Neural cell (in vitro differentiated cells): ENCODE data around the gene TEKT5. TPM values are rescaled to one million over a fixed set of nuclear protein-coding genes. Genes with fewer than 3 reads are reported as not detected.

Experiments used
- H2AFZ ChIP-seq: fragments of 200-600, 300-800 bp; sonication (generic), shearing (Covaris generic); 2 replicates; pipeline ENCODE4 v1.6.0; 2014; ENCODE audit warnings: low read depth, mild to moderate bottlenecking, antibody characterized with exemption, low read length, moderate library complexity
- H3F3A ChIP-seq: fragments of 200-600 bp; shearing (Covaris generic); 2 replicates; pipeline ENCODE4 v1.6.1; 2016; ENCODE audit warnings: mild to moderate bottlenecking, moderate library complexity, mixed read lengths, antibody characterized with exemption, low read length; ENCODE audit not compliant: insufficient read depth, poor library complexity, severe bottlenecking
- H3K27ac ChIP-seq: fragments of 200-600, 300-800 bp; sonication (generic), shearing (Covaris generic); 2 replicates; pipeline ENCODE4 v1.5.1; 2014; ENCODE audit warnings: mild to moderate bottlenecking, low read length, moderate library complexity
- H3K27me3 ChIP-seq: fragments of 300-800, 200-600 bp; sonication (generic), shearing (Covaris generic); 2 replicates; pipeline ENCODE4 v1.6.0; 2014; ENCODE audit warnings: mild to moderate bottlenecking, low read depth, low read length, moderate library complexity; ENCODE audit not compliant: insufficient read depth
- H3K36me3 ChIP-seq: fragments of 300-800, 200-600 bp; sonication (generic), shearing (Covaris generic); 2 replicates; pipeline ENCODE4 v1.5.1; 2014; ENCODE audit warnings: mild to moderate bottlenecking, antibody characterized with exemption, low read length, moderate library complexity; ENCODE audit not compliant: insufficient read depth
- H3K4me2 ChIP-seq: fragments of 300-800, 200-600 bp; sonication (generic), shearing (Covaris generic); 2 replicates; pipeline ENCODE4 v1.6.0; 2014; ENCODE audit warnings: mild to moderate bottlenecking, low read length
- H3K4me3 ChIP-seq: fragments of 300-800, 200-600 bp; sonication (generic), shearing (Covaris generic); 2 replicates; pipeline ENCODE4 v1.5.1; 2014; ENCODE audit warnings: mild to moderate bottlenecking, low read length, moderate library complexity
- H3K79me2 ChIP-seq: fragments of 200-600 bp; shearing (Covaris generic); replicated peaks from 2 replicates; pipeline ENCODE4 v1.6.0; 2014; ENCODE audit warnings: mild to moderate bottlenecking, low read length, moderate library complexity; ENCODE audit not compliant: insufficient read depth
- H3K9ac ChIP-seq: fragments of 300-800, 200-600 bp; sonication (generic), shearing (Covaris generic); 2 replicates; pipeline ENCODE4 v1.6.1; 2016; ENCODE audit warnings: mild to moderate bottlenecking, low read length, mixed read lengths
- H3K9me2 ChIP-seq: fragments of 200-600 bp; shearing (Covaris generic); 2 replicates; pipeline ENCODE4 v1.6.1; 2016; ENCODE audit warnings: mild to moderate bottlenecking, low read length, mixed read lengths; ENCODE audit not compliant: insufficient read depth
- H3K9me3 ChIP-seq: fragments of 200-600, 300-800 bp; sonication (generic), shearing (Covaris generic); 2 replicates; pipeline ENCODE4 v1.6.1; 2016; ENCODE audit warnings: mild to moderate bottlenecking, mixed run types, low read length, moderate library complexity, mixed read lengths
- H4K20me1 ChIP-seq: fragments of 200-600 bp; shearing (Covaris generic); 2 replicates; pipeline ENCODE4 v1.6.1; 2016; ENCODE audit warnings: mild to moderate bottlenecking, mixed run types; ENCODE audit not compliant: insufficient read depth
- CTCF ChIP-seq: fragments of 450-650 bp; IDR thresholded peaks from 2 replicates; pipeline ENCODE4 v1.5.1; 2014; ENCODE audit warnings: antibody characterized with exemption, mild to moderate bottlenecking, moderate library complexity; ENCODE audit not compliant: poor library complexity, severe bottlenecking
- EP300 ChIP-seq: fragments of 450-650 bp; conservative IDR thresholded peaks from 2 replicates; pipeline ENCODE4 v1.6.1; 2014; ENCODE audit warnings: antibody characterized with exemption, mild to moderate bottlenecking, moderate library complexity; ENCODE audit not compliant: poor library complexity, severe bottlenecking
- EZH2 ChIP-seq: fragments of 200-600, 300-800 bp; shearing (Covaris generic), sonication (generic); IDR thresholded peaks from 2 replicates; pipeline ENCODE4 v1.6.1; 2014; ENCODE audit warnings: antibody characterized with exemption, low read length, borderline replicate concordance, mild to moderate bottlenecking; ENCODE audit not compliant: insufficient read depth, poor library complexity, severe bottlenecking
- MXI1 ChIP-seq: fragments of 450-650 bp; conservative IDR thresholded peaks from 2 replicates; pipeline ENCODE4 v1.6.1; 2014; ENCODE audit warnings: antibody characterized with exemption, mild to moderate bottlenecking; ENCODE audit not compliant: poor library complexity, severe bottlenecking
- POLR2AphosphoS5 ChIP-seq: IDR thresholded peaks from 2 replicates; pipeline ENCODE4 v1.6.1; 2012
- RAD21 ChIP-seq: fragments of 450-650 bp; conservative IDR thresholded peaks from 2 replicates; pipeline ENCODE4 v1.6.1; 2014; ENCODE audit warnings: antibody characterized with exemption, mild to moderate bottlenecking, moderate library complexity
- REST ChIP-seq: IDR thresholded peaks from 2 replicates; pipeline ENCODE4 v1.6.1; 2012; ENCODE audit warnings: borderline replicate concordance
- SMC3 ChIP-seq: fragments of 450-650 bp; conservative IDR thresholded peaks from 2 replicates; pipeline ENCODE4 v1.6.1; 2014; ENCODE audit warnings: antibody characterized with exemption, mild to moderate bottlenecking, moderate library complexity; ENCODE audit not compliant: poor library complexity
- TAF1 ChIP-seq: IDR thresholded peaks from 2 replicates; pipeline ENCODE4 v1.6.1; 2012; ENCODE audit warnings: low read depth
- polyA plus RNA-seq: library from polyadenylated mRNA; depleted of rRNA; stranded (reverse); fragments of >200 nt; gene quantifications from 2 replicates; pipeline ENCODE4 v1.2.3, GENCODE V29; 2014

TEKT5 gene
- polyA plus RNA-seq, 1 donor from 2014 or later = not detected

GRCh38 chr16:10738231-10739077, 43.7 kb upstream of the TEKT5 start:
- H2AFZ ChIP-seq = no peak overlapping the region
- H3K9ac ChIP-seq = no peak overlapping the region
- no peaks in the 10 kb centered on the region for H4K20me1 ChIP-seq
- no peaks in the 10 kb centered on the region for H3K9me3 ChIP-seq
- H3K79me2 ChIP-seq = no peaks in the 10 kb centered on the region
- no peak overlapping the region for H3K4me2 ChIP-seq
- no peak overlapping the region for H3K4me3 ChIP-seq
- H3K36me3 ChIP-seq = no peaks in the 10 kb centered on the region
- no peaks in the 10 kb centered on the region for H3K27me3 ChIP-seq
- H3F3A ChIP-seq = peaks cover 2% of the 10 kb centered on the region
- no peak for TF ChIP-seq CTCF
- no peak for TF ChIP-seq POLR2AphosphoS5
- no peak for TF ChIP-seq EZH2
- TF ChIP-seq TAF1 = no peak
- TF ChIP-seq SMC3 = no peak
- no peak for TF ChIP-seq RAD21
- TF ChIP-seq MXI1 = no peak
- no peak for TF ChIP-seq REST
- TF ChIP-seq EP300 = no peak
- H3K9me2 ChIP-seq = no peaks in the 10 kb centered on the region
- H3K27ac ChIP-seq = no peak overlapping the region

GRCh38 chr16:10737068-10737625, 42.4 kb upstream of the TEKT5 start:
- no peak overlapping the region for H2AFZ ChIP-seq
- H3F3A ChIP-seq = no peaks in the 10 kb centered on the region
- no peaks in the 10 kb centered on the region for H3K79me2 ChIP-seq
- H3K27me3 ChIP-seq = no peaks in the 10 kb centered on the region
- H3K36me3 ChIP-seq = no peaks in the 10 kb centered on the region
- H3K27ac ChIP-seq = no peak overlapping the region
- H3K4me2 ChIP-seq = no peak overlapping the region
- no peaks in the 10 kb centered on the region for H4K20me1 ChIP-seq
- H3K9me3 ChIP-seq = no peaks in the 10 kb centered on the region
- H3K4me3 ChIP-seq = no peak overlapping the region
- no peak overlapping the region for H3K9ac ChIP-seq
- H3K9me2 ChIP-seq = no peaks in the 10 kb centered on the region
- TF ChIP-seq TAF1 (no peak), POLR2AphosphoS5 (no peak), MXI1 (no peak), REST (no peak), RAD21 (peak; percentile 96), EP300 (no peak), CTCF (peak; percentile 95), SMC3 (peak; percentile 93), EZH2 (no peak)
